PC-3 (cell line): ENCODE results near the gene UFSP2. TPM values are rescaled to one million over a fixed set of nuclear protein-coding genes. Genes with fewer than 3 reads are reported as not detected.

Experiments
- ATAC-seq: fragments of 200-7000 bp; cut with Tn5 transposase; 2 replicates; pipeline ENCODE4 v1.9.1; 2020; ENCODE audit warnings: mild to moderate bottlenecking, moderate library complexity
- BruUV-seq: library from RNA; stranded (reverse); fragments of 400-500 nt; replicated peaks from 2 replicates; lab custom pipeline; 2021; lab: Mats Ljungman, UMichigan
- CTCF ChIA-PET: fragments of 300-600 bp; sonication (Branson Sonifier 250); formaldehyde crosslinking; loops from one replicate; lab custom pipeline; 2022; ENCODE audit warnings: antibody characterized with exemption; lab: Charles Lee
- POLR2A ChIA-PET: fragments of 300-600 bp; sonication (Branson Sonifier 250); formaldehyde crosslinking; loops from one replicate; lab custom pipeline; 2022; ENCODE audit warnings: antibody characterized with exemption; ENCODE audit not compliant: unreplicated experiment; lab: Charles Lee
- DNase-seq: peaks from one replicate; pipeline ENCODE4 v3.0.0-alpha.2; 2015
- H2AFZ ChIP-seq: fragments of 300-600 bp; sonication (generic); 2 replicates; pipeline ENCODE4 v1.6.0; 2016; ENCODE audit warnings: antibody characterized with exemption, low read length
- H3F3A ChIP-seq: fragments of 300-600 bp; sonication (generic); one replicate; pipeline ENCODE4 v1.6.0; 2017; ENCODE audit warnings: antibody characterized with exemption, low read length, control low read depth, mild to moderate bottlenecking; ENCODE audit not compliant: unreplicated experiment
- H3K27ac ChIP-seq: fragments of 300-600 bp; sonication (generic); 2 replicates; pipeline ENCODE4 v1.5.1; 2016; ENCODE audit warnings: mild to moderate bottlenecking, low read length
- H3K27me3 ChIP-seq: fragments of 300-600 bp; sonication (generic); 2 replicates; pipeline ENCODE4 v1.6.1; 2016; ENCODE audit warnings: low read length, mixed read lengths
- H3K36me3 ChIP-seq: fragments of 300-600 bp; sonication (generic); 2 replicates; pipeline ENCODE4 v1.6.1; 2016; ENCODE audit warnings: low read depth, mixed run types, low read length, mixed read lengths
- H3K4me1 ChIP-seq: fragments of 300-600 bp; sonication (generic); 2 replicates; pipeline ENCODE4 v1.5.1; 2016; ENCODE audit warnings: low read length; ENCODE audit not compliant: insufficient read depth
- H3K4me2 ChIP-seq: fragments of 300-600 bp; sonication (generic); 2 replicates; pipeline ENCODE4 v1.6.0; 2016; ENCODE audit warnings: low read length
- H3K4me3 ChIP-seq: fragments of 300-600 bp; sonication (generic); 2 replicates; pipeline ENCODE4 v1.5.1; 2016; ENCODE audit warnings: mild to moderate bottlenecking, low read length, mixed read lengths
- H3K79me2 ChIP-seq: fragments of 300-600 bp; sonication (generic); 2 replicates; pipeline ENCODE4 v1.6.1; 2017; ENCODE audit warnings: low read length, mixed read lengths
- H3K9ac ChIP-seq: fragments of 300-600 bp; sonication (generic); 2 replicates; pipeline ENCODE4 v1.6.0; 2016; ENCODE audit warnings: mild to moderate bottlenecking, low read length
- H3K9me2 ChIP-seq: fragments of 300-600 bp; sonication (generic); replicated peaks from 2 replicates; pipeline ENCODE4 v1.6.1; 2016; ENCODE audit warnings: mixed run types, low read length, mixed read lengths
- H3K9me3 ChIP-seq: fragments of 300-600 bp; sonication (generic); 2 replicates; pipeline ENCODE4 v1.6.1; 2016; ENCODE audit warnings: low read length, mixed read lengths
- H4K20me1 ChIP-seq: fragments of 300-600 bp; sonication (generic); 2 replicates; pipeline ENCODE4 v1.6.1; 2016; ENCODE audit warnings: low read length, mixed read lengths
- CTCF ChIP-seq: fragments of 300-600 bp; sonication (generic); conservative IDR thresholded peaks from 2 replicates; pipeline ENCODE4 v1.5.1; 2017; ENCODE audit warnings: antibody characterized with exemption, low read depth, mild to moderate bottlenecking, low read length
- EZH2 ChIP-seq: fragments of 300-600 bp; sonication (generic); IDR thresholded peaks from one replicate; pipeline ENCODE4 v1.6.1; 2017; ENCODE audit warnings: antibody characterized with exemption, mild to moderate bottlenecking, low read length; ENCODE audit not compliant: unreplicated experiment
- EZH2phosphoT487 ChIP-seq: fragments of 300-600 bp; sonication (generic); IDR thresholded peaks from 2 replicates; pipeline ENCODE4 v1.6.1; 2018; ENCODE audit warnings: mild to moderate bottlenecking, antibody characterized with exemption, low read length, borderline replicate concordance
- intact Hi-C: fragments of 100-400 bp; cut with micrococcal nuclease; formaldehyde crosslinking; loops from 2 replicates; pipeline ENCODE4 v1.9.0; 2023
- total RNA-seq: library from RNA; depleted of rRNA; stranded (reverse); fragments of >200 nt; gene quantifications from 2 replicates; pipeline ENCODE4 v1.2.3, GENCODE V29; 2014

The UFSP2 gene
- total RNA-seq, 1 experiment from 2014 or later = 27.0 TPM

- no peak for ATAC-seq
- H3K4me1 ChIP-seq = peaks cover 13% of the 10 kb centered on the region
Measured at GRCh38 chr4:185379326-185380295, 46.2 kb downstream of the UFSP2 start.

GRCh38 chr4:185378264-185378663 lies 47.5 kb downstream of the UFSP2 start:
- Histone ChIP-seq H3K9me3 (no peaks in the 10 kb centered on the region), H3K9ac (no peak overlapping the region), H4K20me1 (no peaks in the 10 kb centered on the region), H2AFZ (no peak overlapping the region), H3K9me2 (no peaks in the 10 kb centered on the region), H3K27ac (no peak overlapping the region), H3K4me2 (no peak overlapping the region), H3K27me3 (no peaks in the 10 kb centered on the region), H3F3A (no peaks in the 10 kb centered on the region), H3K36me3 (no peaks in the 10 kb centered on the region), H3K79me2 (no peaks in the 10 kb centered on the region), H3K4me1 (peaks cover 3% of the 10 kb centered on the region; the same call in 1 of the 2 replicates), H3K4me3 (no peak overlapping the region)
- no TSS peak for BruUV-seq
- CTCF ChIA-PET = no interaction called here
- ATAC-seq = no peak
- TF ChIP-seq EZH2phosphoT487 (no peak), CTCF (no peak), EZH2 (no peak)
- intact Hi-C loops = no loop called here
- POLR2A ChIA-PET = no interaction called here
- DNase-seq = no peak

More at GRCh38 chr4:185379326-185380295, 46.2 kb downstream of the UFSP2 start:
- no peaks in the 10 kb centered on the region for H3K9me3 ChIP-seq
- no peak overlapping the region for H3K9ac ChIP-seq
- H3K27ac ChIP-seq = no peak overlapping the region
- no peak overlapping the region for H2AFZ ChIP-seq
- intact Hi-C loops = no loop called here
- TF ChIP-seq EZH2 = no peak
- no peak for TF ChIP-seq EZH2phosphoT487
- TF ChIP-seq CTCF = no peak
- BruUV-seq = no TSS peak
- H3K79me2 ChIP-seq = no peaks in the 10 kb centered on the region
- H3K9me2 ChIP-seq = no peaks in the 10 kb centered on the region
- no peak for DNase-seq
- no peaks in the 10 kb centered on the region for H3F3A ChIP-seq
- no peak overlapping the region for H3K4me2 ChIP-seq
- H4K20me1 ChIP-seq = no peaks in the 10 kb centered on the region
- POLR2A ChIA-PET = interaction anchor here (0.5 kb wide), 1 partner anchor 52 kb away, joined by 5 read pairs; no protein-coding TSS in a partner anchor
- CTCF ChIA-PET = no interaction called here
- H3K27me3 ChIP-seq = no peaks in the 10 kb centered on the region
- H3K4me3 ChIP-seq = no peak overlapping the region
- no peaks in the 10 kb centered on the region for H3K36me3 ChIP-seq

- no peaks in the 10 kb centered on the region for H3K27me3 ChIP-seq
- no peak overlapping the region for H3K4me2 ChIP-seq
- no TSS peak for BruUV-seq
- H3K36me3 ChIP-seq = no peaks in the 10 kb centered on the region
- H2AFZ ChIP-seq = no peak overlapping the region
- no peak overlapping the region for H3K4me3 ChIP-seq
- no peak overlapping the region for H3K9ac ChIP-seq
- no peak for TF ChIP-seq EZH2
- no peak for TF ChIP-seq CTCF
- no peak for TF ChIP-seq EZH2phosphoT487
- CTCF ChIA-PET = no interaction called here
- no peaks in the 10 kb centered on the region for H3K9me3 ChIP-seq
- no peaks in the 10 kb centered on the region for H3K79me2 ChIP-seq
- ATAC-seq = no peak
- POLR2A ChIA-PET = no interaction called here
- H3K4me1 ChIP-seq = no peaks in the 10 kb centered on the region
- no peak for DNase-seq
- H4K20me1 ChIP-seq = no peaks in the 10 kb centered on the region
- no peak overlapping the region for H3K27ac ChIP-seq
- intact Hi-C loops = no loop called here
- H3F3A ChIP-seq = no peaks in the 10 kb centered on the region
- H3K9me2 ChIP-seq = no peaks in the 10 kb centered on the region
Measured at GRCh38 chr4:185374573-185374972, 51.2 kb downstream of the UFSP2 start.
